Suprapubic skin (tissue), 4 donors: ENCODE measurements around the gene MAG. TPM values are rescaled to one million over a fixed set of nuclear protein-coding genes. Genes with fewer than 3 reads are reported as not detected.

Experiments
- DNase-seq, 2 donors: peaks; one replicate each; pipeline ENCODE4 v3.0.0-alpha.2; 2019; ENCODE audit warnings: low spot score in 2 of 2
- H3K27ac ChIP-seq: fragments of 200-600 bp; sonication (generic); one replicate; pipeline ENCODE4 v1.5.1; 2019
- H3K27me3 ChIP-seq: fragments of 200-600 bp; sonication (generic); one replicate; pipeline ENCODE4 v1.5.1; 2019
- H3K36me3 ChIP-seq: fragments of 200-600 bp; sonication (generic); one replicate; pipeline ENCODE4 v1.5.1; 2019
- H3K4me1 ChIP-seq: fragments of 200-600 bp; sonication (generic); one replicate; pipeline ENCODE4 v1.5.1; 2019
- H3K4me3 ChIP-seq: fragments of 200-600 bp; sonication (generic); one replicate; pipeline ENCODE4 v1.5.1; 2019; ENCODE audit warnings: mild to moderate bottlenecking
- H3K9me3 ChIP-seq: fragments of 200-600 bp; sonication (generic); one replicate; pipeline ENCODE4 v1.5.1; 2019
- EP300 ChIP-seq: sonication (generic); formaldehyde crosslinking; IDR thresholded peaks from one replicate; pipeline ENCODE4 v1.6.1; 2017; ENCODE audit warnings: antibody characterized with exemption
- POLR2A ChIP-seq, 2 donors: fragments of 450-650 bp; IDR thresholded peaks; one replicate each; pipeline ENCODE4 v1.6.1; 2017; ENCODE audit warnings: antibody characterized with exemption in 2 of 2, mild to moderate bottlenecking in 2 of 2, moderate library complexity in 2 of 2
- POLR2AphosphoS5 ChIP-seq, 3 donors: sonication (generic); formaldehyde crosslinking; IDR thresholded peaks; one replicate each; pipeline ENCODE4 v1.6.1; 2017; ENCODE audit warnings: antibody characterized with exemption in 3 of 3
- WGBS: methylation state at CpG from one replicate; pipeline ENCODE4 v1.1.5; 2018; 5-methylcytosine and 5-hydroxymethylcytosine counted together
- total RNA-seq, 4 donors: library from RNA; depleted of rRNA; stranded (reverse); fragments of >200 nt; gene quantifications; one replicate each; pipeline ENCODE4 v1.1.0, GENCODE V29; 2016
- TF ChIP-seq, protein P1 (sequence below), 2 donors: fragments of 200-600 bp in 1 of 2; fragments of 450-650 bp in 1 of 2; sonication (generic) in 1 of 2; IDR thresholded peaks; one replicate each; pipeline ENCODE4 v1.5.1; 2016 to 2019; ENCODE audit warnings: antibody characterized with exemption in 2 of 2, mild to moderate bottlenecking in 1 of 2, moderate library complexity in 1 of 2

MAG gene
- total RNA-seq, 4 donors from 2014 or later: not detected

DNA sequence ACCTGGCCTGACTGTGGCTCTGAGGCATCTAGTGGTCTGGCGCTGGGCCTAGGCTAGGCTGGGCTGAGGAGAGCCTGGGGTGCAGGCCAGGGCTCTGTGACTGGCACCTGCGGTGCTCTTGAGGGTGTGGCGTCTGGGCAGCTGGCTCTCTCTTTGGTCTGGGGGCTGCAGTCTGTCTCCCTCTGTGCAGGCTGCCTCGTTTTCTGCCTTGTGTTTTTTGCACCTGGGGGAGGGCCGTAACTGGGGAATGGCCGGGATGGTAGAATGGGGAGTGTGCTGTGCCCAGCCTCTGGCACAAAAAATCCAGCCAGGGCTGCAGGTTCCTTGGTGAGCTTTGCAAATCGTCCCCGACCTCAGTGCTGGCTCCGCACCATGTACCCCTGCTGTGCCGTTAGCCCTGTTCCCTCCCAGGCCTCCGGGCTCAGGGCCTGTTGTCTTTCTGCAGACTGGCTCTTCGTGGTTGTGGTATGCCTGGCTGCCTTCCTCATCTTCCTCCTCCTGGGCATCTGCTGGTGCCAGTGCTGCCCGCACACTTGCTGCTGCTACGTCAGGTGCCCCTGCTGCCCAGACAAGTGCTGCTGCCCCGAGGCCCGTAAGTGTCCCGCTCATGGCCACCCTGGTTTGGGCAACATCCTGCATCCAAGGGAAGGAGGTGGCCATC is 29.7 kb upstream of the MAG start:
- H3K4me3 ChIP-seq: no peak overlapping the region
- peaks cover 6% of the 10 kb centered on the region for H3K36me3 ChIP-seq
- peaks cover 4% of the 10 kb centered on the region for H3K27me3 ChIP-seq
- peak in 1 of 2 donors; percentile 54 for DNase-seq
- no peak overlapping the region for H3K27ac ChIP-seq
- no peaks in the 10 kb centered on the region for H3K9me3 ChIP-seq
- 78% methylated on average over 12 of the region's 17 CpGs for WGBS
- H3K4me1 ChIP-seq: peaks cover 47% of the 10 kb centered on the region
- TF ChIP-seq POLR2AphosphoS5 (IDR thresholded peaks at IDR 0.05): no peak
- TF ChIP-seq EP300: no peak
- TF ChIP-seq, protein P1, sequence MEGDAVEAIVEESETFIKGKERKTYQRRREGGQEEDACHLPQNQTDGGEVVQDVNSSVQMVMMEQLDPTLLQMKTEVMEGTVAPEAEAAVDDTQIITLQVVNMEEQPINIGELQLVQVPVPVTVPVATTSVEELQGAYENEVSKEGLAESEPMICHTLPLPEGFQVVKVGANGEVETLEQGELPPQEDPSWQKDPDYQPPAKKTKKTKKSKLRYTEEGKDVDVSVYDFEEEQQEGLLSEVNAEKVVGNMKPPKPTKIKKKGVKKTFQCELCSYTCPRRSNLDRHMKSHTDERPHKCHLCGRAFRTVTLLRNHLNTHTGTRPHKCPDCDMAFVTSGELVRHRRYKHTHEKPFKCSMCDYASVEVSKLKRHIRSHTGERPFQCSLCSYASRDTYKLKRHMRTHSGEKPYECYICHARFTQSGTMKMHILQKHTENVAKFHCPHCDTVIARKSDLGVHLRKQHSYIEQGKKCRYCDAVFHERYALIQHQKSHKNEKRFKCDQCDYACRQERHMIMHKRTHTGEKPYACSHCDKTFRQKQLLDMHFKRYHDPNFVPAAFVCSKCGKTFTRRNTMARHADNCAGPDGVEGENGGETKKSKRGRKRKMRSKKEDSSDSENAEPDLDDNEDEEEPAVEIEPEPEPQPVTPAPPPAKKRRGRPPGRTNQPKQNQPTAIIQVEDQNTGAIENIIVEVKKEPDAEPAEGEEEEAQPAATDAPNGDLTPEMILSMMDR (IDR thresholded peaks at IDR 0.05): no peak
- TF ChIP-seq POLR2A (IDR thresholded peaks at IDR 0.05): no peak

DNA sequence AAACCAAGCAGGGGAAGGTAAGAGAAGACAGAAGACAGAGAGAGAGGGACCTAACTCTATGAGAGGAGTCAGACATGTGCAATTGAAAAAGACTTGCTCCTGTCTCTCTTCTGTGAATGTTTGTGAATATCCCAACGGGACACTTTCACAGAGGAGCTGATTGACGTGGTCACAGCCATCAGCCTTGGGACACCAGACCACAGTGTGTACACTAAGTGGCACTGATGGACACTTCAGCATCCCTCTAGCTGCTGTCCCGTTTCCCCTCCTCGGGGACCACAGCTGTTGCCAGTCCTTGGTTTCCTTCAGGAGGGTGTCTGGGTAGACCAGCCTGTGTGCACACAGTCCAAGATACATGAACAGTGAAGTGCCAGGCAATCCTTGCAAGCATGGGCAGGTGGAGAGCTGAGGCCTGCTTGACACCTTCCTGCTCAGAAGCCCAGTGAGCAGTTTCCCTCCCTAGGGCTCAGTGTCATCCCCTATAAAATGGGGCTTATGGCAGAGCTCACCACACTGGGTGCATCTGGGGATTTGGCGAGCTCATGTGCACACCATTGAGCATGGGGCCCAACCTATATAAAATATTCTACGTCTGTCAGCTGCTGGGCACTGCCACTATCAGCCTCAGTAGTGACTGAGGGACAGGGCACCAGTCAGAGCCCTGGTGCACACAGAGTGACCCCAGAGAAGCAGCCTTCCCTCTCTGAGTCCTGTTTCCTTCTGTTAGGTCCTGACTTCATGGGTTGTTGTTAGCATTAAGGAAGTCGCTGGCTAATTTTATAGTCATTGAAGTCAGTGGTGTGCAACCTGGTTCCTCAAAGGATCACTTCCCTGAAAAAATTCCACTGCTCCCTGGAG is 27.5 kb upstream of the MAG start:
- Histone ChIP-seq H3K9me3 (no peaks in the 10 kb centered on the region), H3K27me3 (no peaks in the 10 kb centered on the region), H3K4me3 (no peak overlapping the region), H3K4me1 (peaks cover 49% of the 10 kb centered on the region), H3K27ac (peak overlapping the region; percentile 38), H3K36me3 (peaks cover 6% of the 10 kb centered on the region)
- 59% methylated on average over 5 of the region's 7 CpGs for WGBS
- TF ChIP-seq EP300: no peak
- no peak for TF ChIP-seq POLR2A (IDR thresholded peaks at IDR 0.05)
- TF ChIP-seq, protein P1 (IDR thresholded peaks at IDR 0.05): no peak
- no peak for TF ChIP-seq POLR2AphosphoS5 (IDR thresholded peaks at IDR 0.05)
- DNase-seq: peak; percentile 45 to 56

DNA sequence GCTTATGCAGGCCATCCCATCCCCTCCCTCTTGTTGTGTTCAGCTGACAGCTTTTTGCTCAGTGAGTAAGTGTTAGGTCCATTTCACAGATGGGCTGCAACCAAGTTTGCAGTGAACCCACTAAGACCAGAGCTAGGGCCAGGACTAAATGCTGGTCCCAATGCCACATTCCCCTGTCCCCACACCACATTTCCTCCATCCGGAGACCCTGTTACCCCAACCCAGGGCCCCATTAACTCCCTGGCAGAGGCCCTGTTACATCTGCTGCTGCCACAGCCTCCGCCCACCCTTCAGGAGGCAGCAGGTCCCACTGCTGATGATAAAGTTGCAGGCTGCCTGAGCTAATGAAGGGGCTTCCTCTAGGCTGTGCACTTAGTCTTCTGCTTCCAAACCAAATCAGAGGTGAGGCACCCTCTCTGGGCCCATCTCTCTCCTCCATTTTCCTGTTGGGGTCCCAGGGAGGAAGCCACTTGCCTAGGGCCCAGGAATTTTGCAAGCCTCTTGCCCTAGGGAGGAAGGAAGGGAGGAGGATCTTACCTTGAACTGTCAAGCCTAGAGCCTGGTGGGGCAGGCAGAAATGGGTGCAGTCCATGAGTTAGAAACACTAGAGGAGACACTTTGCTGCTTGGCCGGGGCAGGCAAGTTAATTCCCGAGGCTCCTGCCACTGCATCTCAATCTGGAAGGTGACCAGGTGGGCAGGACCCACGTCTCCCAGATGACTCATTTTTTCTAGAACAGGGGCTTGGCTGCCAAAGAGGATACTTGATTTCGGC is 26.6 kb upstream of the MAG start:
- WGBS: 47% methylated on average over 3 of the region's 6 CpGs
- H3K36me3 ChIP-seq: peaks cover 7% of the 10 kb centered on the region
- TF ChIP-seq, protein P1 (IDR thresholded peaks at IDR 0.05): no peak
- TF ChIP-seq POLR2AphosphoS5 (IDR thresholded peaks at IDR 0.05) (no peak), EP300 (no peak), POLR2A (IDR thresholded peaks at IDR 0.05) (no peak)
- peaks cover 57% of the 10 kb centered on the region for H3K4me1 ChIP-seq
- H3K4me3 ChIP-seq: no peak overlapping the region
- no peaks in the 10 kb centered on the region for H3K9me3 ChIP-seq
- no peak overlapping the region for H3K27ac ChIP-seq
- H3K27me3 ChIP-seq: no peaks in the 10 kb centered on the region
- DNase-seq: peak; percentile 57 to 64

DNA sequence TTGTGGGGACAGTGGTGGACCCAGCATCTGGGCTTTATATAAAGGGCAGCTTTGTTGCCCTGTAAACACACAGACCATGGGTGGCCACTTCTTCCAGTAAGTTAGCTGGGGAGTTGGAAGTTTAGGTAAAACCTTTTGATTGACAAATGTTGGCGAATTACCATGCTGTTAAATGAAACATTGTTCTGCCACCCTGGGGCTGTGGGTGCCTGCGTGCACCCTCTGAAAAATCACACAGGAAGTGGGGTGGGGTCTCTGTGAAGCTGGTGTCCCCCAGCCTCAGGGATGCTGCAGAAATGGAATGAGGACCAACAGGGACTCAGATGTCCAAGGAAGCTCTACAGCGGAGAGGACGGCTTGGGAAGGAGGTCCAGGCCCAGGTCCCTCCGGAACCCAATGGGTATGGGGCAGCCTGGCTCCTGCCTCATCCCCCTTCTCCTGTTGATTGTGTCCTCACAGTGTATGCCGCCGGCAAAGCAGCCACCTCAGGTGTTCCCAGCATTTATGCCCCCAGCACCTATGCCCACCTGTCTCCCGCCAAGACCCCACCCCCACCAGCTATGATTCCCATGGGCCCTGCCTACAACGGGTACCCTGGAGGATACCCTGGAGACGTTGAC is 26.0 kb upstream of the MAG start:
- no peak for DNase-seq
- TF ChIP-seq POLR2A (IDR thresholded peaks at IDR 0.05) (no peak), POLR2AphosphoS5 (IDR thresholded peaks at IDR 0.05) (no peak), EP300 (no peak)
- TF ChIP-seq, protein P1 (IDR thresholded peaks at IDR 0.05): no peak
- peaks cover 14% of the 10 kb centered on the region for H3K36me3 ChIP-seq
- WGBS: 74% methylated on average over 10 of the region's 10 CpGs
- no peaks in the 10 kb centered on the region for H3K9me3 ChIP-seq
- H3K27ac ChIP-seq: no peak overlapping the region
- no peak overlapping the region for H3K4me3 ChIP-seq
- peaks cover 59% of the 10 kb centered on the region for H3K4me1 ChIP-seq
- no peaks in the 10 kb centered on the region for H3K27me3 ChIP-seq
